Smooth muscle cell (in vitro differentiated cells): ENCODE data around the gene CABYR. TPM values are rescaled to one million over a fixed set of nuclear protein-coding genes. Genes with fewer than 3 reads are reported as not detected.
"Not testable (repeated sequence)": the region's sequence is repeated elsewhere in the genome, so short reads cannot be mapped to it uniquely, and the experiment has no call there.

Source experiments
- DNase-seq: peaks from one replicate; lab custom pipeline; 2025; ENCODE audit not compliant: unreplicated experiment; lab: John Stamatoyannopoulos, UW
- H2AFZ ChIP-seq: fragments of 200-600 bp; sonication (generic); 2 replicates; pipeline ENCODE4 v1.6.0; 2016; ENCODE audit warnings: antibody characterized with exemption, low read depth, mild to moderate bottlenecking
- H3F3A ChIP-seq: fragments of 200-600 bp; sonication (generic); 2 replicates; pipeline ENCODE4 v1.6.0; 2017; ENCODE audit warnings: antibody characterized with exemption, low read depth
- H3K27ac ChIP-seq: fragments of 200-600 bp; sonication (generic); 2 replicates; pipeline ENCODE4 v1.5.1; 2016; ENCODE audit warnings: low read depth, mild to moderate bottlenecking
- H3K27me3 ChIP-seq: fragments of 200-600 bp; sonication (generic); 2 replicates; pipeline ENCODE4 v1.6.1; 2016; ENCODE audit warnings: low read depth, mild to moderate bottlenecking
- H3K36me3 ChIP-seq: fragments of 200-600 bp; sonication (generic); 2 replicates; pipeline ENCODE4 v1.5.1; 2016; ENCODE audit warnings: low read depth
- H3K4me1 ChIP-seq: fragments of 200-600 bp; sonication (generic); 2 replicates; pipeline ENCODE4 v1.5.1; 2016; ENCODE audit warnings: low read depth
- H3K4me2 ChIP-seq: fragments of 200-600 bp; sonication (generic); 2 replicates; pipeline ENCODE4 v1.6.0; 2016; ENCODE audit warnings: mild to moderate bottlenecking
- H3K4me3 ChIP-seq: fragments of 200-600 bp; sonication (generic); 2 replicates; pipeline ENCODE4 v1.5.1; 2016; ENCODE audit warnings: mild to moderate bottlenecking
- H3K79me2 ChIP-seq: fragments of 200-600 bp; sonication (generic); 2 replicates; pipeline ENCODE4 v1.6.0; 2016; ENCODE audit warnings: low read depth, mild to moderate bottlenecking
- H3K9ac ChIP-seq: fragments of 200-600 bp; sonication (generic); 2 replicates; pipeline ENCODE4 v1.6.0; 2016; ENCODE audit warnings: low read depth
- H3K9me3 ChIP-seq: fragments of 200-600 bp; sonication (generic); replicated peaks from 2 replicates; pipeline ENCODE4 v1.5.1; 2016; ENCODE audit warnings: low read depth
- H4K20me1 ChIP-seq: fragments of 200-600 bp; sonication (generic); 2 replicates; pipeline ENCODE4 v1.6.0; 2016; ENCODE audit warnings: low read depth
- CTCF ChIP-seq: fragments of 200-600 bp; sonication (generic); IDR thresholded peaks from 2 replicates; pipeline ENCODE4 v1.5.1; 2017; ENCODE audit warnings: borderline replicate concordance, mild to moderate bottlenecking, antibody characterized with exemption; ENCODE audit not compliant: insufficient read depth, poor library complexity, severe bottlenecking
- WGBS: methylation state at CpG from one replicate; pipeline ENCODE4 v1.1.7; 2016; ENCODE audit warnings: low lambda C conversion rate; 5-methylcytosine and 5-hydroxymethylcytosine counted together
- polyA plus RNA-seq: library from polyadenylated mRNA; unstranded; fragments of >200 nt; fragmentation: Nextera tagmentation; extraction: Ambion mirVana; gene quantifications from 2 replicates; pipeline ENCODE4 v1.2.1, GENCODE V29; 2016
- total RNA-seq: library from RNA; depleted of rRNA; stranded (reverse); fragments of >200 nt; gene quantifications from 2 replicates; pipeline ENCODE4 v1.2.3, GENCODE V29; 2014

The CABYR gene
- total and polyA plus RNA-seq, 2 experiments from 2014 or later: 4.0 to 7.0 TPM

- H2AFZ ChIP-seq: no peak overlapping the region
- H3K36me3 ChIP-seq: peaks cover 4% of the 10 kb centered on the region
- no peaks in the 10 kb centered on the region for H3K27me3 ChIP-seq
- H3K79me2 ChIP-seq: no peaks in the 10 kb centered on the region
- peaks cover 5% of the 10 kb centered on the region for H3K9me3 ChIP-seq
- no peak overlapping the region for H3K9ac ChIP-seq
- no peak overlapping the region for H3K4me3 ChIP-seq
- no peaks in the 10 kb centered on the region for H4K20me1 ChIP-seq
- H3F3A ChIP-seq: no peaks in the 10 kb centered on the region
- H3K27ac ChIP-seq: no peak overlapping the region
- H3K4me1 ChIP-seq: no peaks in the 10 kb centered on the region
- H3K4me2 ChIP-seq: no peak overlapping the region
- TF ChIP-seq CTCF: no peak
- DNase-seq: no peak
Observed at GRCh38 chr18:24142376-24142775, 3.5 kb downstream of the CABYR start.

- H4K20me1 ChIP-seq, H3F3A ChIP-seq, H3K36me3 ChIP-seq, H3K4me1 ChIP-seq, H3K79me2 ChIP-seq, H2AFZ ChIP-seq, H3K27me3 ChIP-seq, H3K27ac ChIP-seq, H3K4me2 ChIP-seq, H3K4me3 ChIP-seq, H3K9ac ChIP-seq, H3K9me3 ChIP-seq, DNase-seq: not testable (repeated sequence)
- WGBS: 98% methylated on average over 19 of the region's 28 CpGs
Observed at GRCh38 chr18:24149591-24149990, 10.7 kb downstream of the CABYR start.

GRCh38 chr18:24153397-24153796 is 14.5 kb downstream of the CABYR start:
- H3K9me3 ChIP-seq: no peaks in the 10 kb centered on the region
- H3K27me3 ChIP-seq: no peaks in the 10 kb centered on the region
- no peak overlapping the region for H3K27ac ChIP-seq
- H4K20me1 ChIP-seq: no peaks in the 10 kb centered on the region
- no peaks in the 10 kb centered on the region for H3K4me1 ChIP-seq
- no peaks in the 10 kb centered on the region for H3K36me3 ChIP-seq
- H2AFZ ChIP-seq: no peak overlapping the region
- H3K9ac ChIP-seq: no peak overlapping the region
- H3K4me3 ChIP-seq: no peak overlapping the region
- H3K79me2 ChIP-seq: no peaks in the 10 kb centered on the region
- DNase-seq: no peak
- H3F3A ChIP-seq: no peaks in the 10 kb centered on the region
- no peak overlapping the region for H3K4me2 ChIP-seq
- no peak for TF ChIP-seq CTCF
- 94% methylated on average over 3 of the region's 3 CpGs for WGBS

GRCh38 chr18:24157855-24158254 is 19.0 kb downstream of the CABYR start:
- no peak overlapping the region for H2AFZ ChIP-seq
- no peak for DNase-seq
- no peaks in the 10 kb centered on the region for H3K4me1 ChIP-seq
- no peak for TF ChIP-seq CTCF
- H3F3A ChIP-seq: no peaks in the 10 kb centered on the region
- H3K27ac ChIP-seq: no peak overlapping the region
- H4K20me1 ChIP-seq: no peaks in the 10 kb centered on the region
- H3K9me3 ChIP-seq: no peaks in the 10 kb centered on the region
- H3K4me2 ChIP-seq: no peak overlapping the region
- H3K79me2 ChIP-seq: no peaks in the 10 kb centered on the region
- no peaks in the 10 kb centered on the region for H3K36me3 ChIP-seq
- H3K27me3 ChIP-seq: no peaks in the 10 kb centered on the region
- no peak overlapping the region for H3K9ac ChIP-seq
- no peak overlapping the region for H3K4me3 ChIP-seq
- WGBS: 90% methylated on average over 3 of the region's 3 CpGs
